Type B pancreatic cell (in vitro differentiated cells): ENCODE data around the gene CAMTA1. TPM values are rescaled to one million over a fixed set of nuclear protein-coding genes. Genes with fewer than 3 reads are reported as not detected.

Source experiments
- DNase-seq: peaks from one replicate; pipeline ENCODE4 v3.0.0; 2021; ENCODE audit warnings: mixed read lengths; ENCODE audit not compliant: unreplicated experiment; ENCODE audit errors: extremely low spot score
- H3K27ac Mint-ChIP-seq: 2 replicates; pipeline ENCODE4 v1.8.0; 2021; ENCODE audit warnings: mild to moderate bottlenecking, mixed read lengths
- H3K27me3 Mint-ChIP-seq: 2 replicates; pipeline ENCODE4 v1.8.0; 2021; ENCODE audit warnings: mixed read lengths
- H3K36me3 Mint-ChIP-seq: 2 replicates; pipeline ENCODE4 v1.8.0; 2021; ENCODE audit warnings: mixed read lengths
- H3K4me1 Mint-ChIP-seq: one replicate; pipeline ENCODE4 v1.8.0; 2021; ENCODE audit warnings: mixed read lengths; ENCODE audit not compliant: unreplicated experiment
- H3K4me3 Mint-ChIP-seq: 2 replicates; pipeline ENCODE4 v1.8.0; 2021; ENCODE audit warnings: mild to moderate bottlenecking, mixed read lengths
- H3K9me3 Mint-ChIP-seq: 2 replicates; pipeline ENCODE4 v1.8.0; 2021; ENCODE audit warnings: mixed read lengths
- CTCF ChIP-seq: fragments of 200-600 bp; sonication (generic); conservative IDR thresholded peaks from 2 replicates; pipeline ENCODE4 v1.5.0; 2021; ENCODE audit warnings: antibody characterized with exemption, mild to moderate bottlenecking
- total RNA-seq: library from RNA; stranded (reverse); gene quantifications from 2 replicates; pipeline ENCODE4 v1.2.1, GENCODE V29; 2021; ENCODE audit warnings: low replicate concordance

CAMTA1 gene
- total RNA-seq, 1 donor from 2014 or later, result 82.5 TPM

- Mint-ChIP-seq H3K36me3 (no peaks in the 10 kb centered on the region), H3K27ac (no peak overlapping the region), H3K9me3 (no peaks in the 10 kb centered on the region), H3K27me3 (peaks cover 3% of the 10 kb centered on the region), H3K4me3 (no peak overlapping the region), H3K4me1 (no peaks in the 10 kb centered on the region)
- no peak for DNase-seq
- no peak for TF ChIP-seq CTCF
Measured at GRCh38 chr1:7366286-7366954, 581.2 kb downstream of the CAMTA1 start.

- no peak for DNase-seq
- TF ChIP-seq CTCF, result no peak
- no peaks in the 10 kb centered on the region for H3K4me1 Mint-ChIP-seq
- H3K36me3 Mint-ChIP-seq, result no peaks in the 10 kb centered on the region
- peaks cover 3% of the 10 kb centered on the region for H3K27me3 Mint-ChIP-seq
- H3K9me3 Mint-ChIP-seq, result no peaks in the 10 kb centered on the region
- no peak overlapping the region for H3K4me3 Mint-ChIP-seq
- H3K27ac Mint-ChIP-seq, result no peak overlapping the region
Measured at GRCh38 chr1:7366955-7367665, 581.9 kb downstream of the CAMTA1 start.

GRCh38 chr1:7369866-7370265, 584.6 kb downstream of the CAMTA1 start:
- H3K27me3 Mint-ChIP-seq, result no peaks in the 10 kb centered on the region
- no peak overlapping the region for H3K4me3 Mint-ChIP-seq
- DNase-seq, result no peak
- no peak overlapping the region for H3K27ac Mint-ChIP-seq
- no peaks in the 10 kb centered on the region for H3K36me3 Mint-ChIP-seq
- peaks cover 11% of the 10 kb centered on the region for H3K4me1 Mint-ChIP-seq
- no peaks in the 10 kb centered on the region for H3K9me3 Mint-ChIP-seq
- TF ChIP-seq CTCF, result no peak

GRCh38 chr1:7371926-7372325, 586.7 kb downstream of the CAMTA1 start:
- Mint-ChIP-seq H3K4me3 (no peak overlapping the region), H3K27ac (no peak overlapping the region), H3K4me1 (peaks cover 11% of the 10 kb centered on the region), H3K27me3 (no peaks in the 10 kb centered on the region), H3K9me3 (no peaks in the 10 kb centered on the region), H3K36me3 (no peaks in the 10 kb centered on the region)
- TF ChIP-seq CTCF, result no peak
- DNase-seq, result no peak

- Mint-ChIP-seq H3K36me3 (no peaks in the 10 kb centered on the region), H3K9me3 (no peaks in the 10 kb centered on the region), H3K4me1 (peaks cover 11% of the 10 kb centered on the region), H3K27me3 (no peaks in the 10 kb centered on the region), H3K4me3 (no peak overlapping the region), H3K27ac (no peak overlapping the region)
- TF ChIP-seq CTCF, result no peak
- no peak for DNase-seq
Measured at GRCh38 chr1:7372477-7373120, 587.3 kb downstream of the CAMTA1 start.
